Effector memory CD4-positive, alpha-beta T cell (primary cell): ENCODE measurements around the gene PTPRR.

Experiments used
- DNase-seq, 3 donors: peaks; one replicate each; pipeline ENCODE4 v3.0.0-alpha.2; 2020
- H3K27ac ChIP-seq: 2 replicates; pipeline ENCODE4 v1.7.0; 2013; ENCODE audit warnings: mild to moderate bottlenecking, low read length, moderate library complexity; ENCODE audit not compliant: insufficient read depth, poor library complexity, severe bottlenecking
- H3K27me3 ChIP-seq: replicated peaks from 2 replicates; pipeline ENCODE4 v1.7.0; 2013; ENCODE audit warnings: mild to moderate bottlenecking, low read length; ENCODE audit not compliant: insufficient read depth, control insufficient read depth, poor library complexity, severe bottlenecking
- H3K36me3 ChIP-seq: 2 replicates; pipeline ENCODE4 v1.7.0; 2013; ENCODE audit warnings: mild to moderate bottlenecking, low read length, moderate library complexity; ENCODE audit not compliant: control insufficient read depth, insufficient read depth
- H3K4me1 ChIP-seq: 2 replicates; pipeline ENCODE4 v1.7.0; 2013; ENCODE audit warnings: low read length, mild to moderate bottlenecking; ENCODE audit not compliant: control insufficient read depth, insufficient read depth, poor library complexity, severe bottlenecking
- H3K4me3 ChIP-seq: 2 replicates; pipeline ENCODE4 v1.7.0; 2013; ENCODE audit warnings: low read length, low read depth, mild to moderate bottlenecking; ENCODE audit not compliant: insufficient read depth, poor library complexity, severe bottlenecking
- H3K9me3 ChIP-seq: 2 replicates; pipeline ENCODE4 v1.7.0; 2013; ENCODE audit warnings: mild to moderate bottlenecking, low read length, moderate library complexity; ENCODE audit not compliant: control insufficient read depth

Gene PTPRR

DNA sequence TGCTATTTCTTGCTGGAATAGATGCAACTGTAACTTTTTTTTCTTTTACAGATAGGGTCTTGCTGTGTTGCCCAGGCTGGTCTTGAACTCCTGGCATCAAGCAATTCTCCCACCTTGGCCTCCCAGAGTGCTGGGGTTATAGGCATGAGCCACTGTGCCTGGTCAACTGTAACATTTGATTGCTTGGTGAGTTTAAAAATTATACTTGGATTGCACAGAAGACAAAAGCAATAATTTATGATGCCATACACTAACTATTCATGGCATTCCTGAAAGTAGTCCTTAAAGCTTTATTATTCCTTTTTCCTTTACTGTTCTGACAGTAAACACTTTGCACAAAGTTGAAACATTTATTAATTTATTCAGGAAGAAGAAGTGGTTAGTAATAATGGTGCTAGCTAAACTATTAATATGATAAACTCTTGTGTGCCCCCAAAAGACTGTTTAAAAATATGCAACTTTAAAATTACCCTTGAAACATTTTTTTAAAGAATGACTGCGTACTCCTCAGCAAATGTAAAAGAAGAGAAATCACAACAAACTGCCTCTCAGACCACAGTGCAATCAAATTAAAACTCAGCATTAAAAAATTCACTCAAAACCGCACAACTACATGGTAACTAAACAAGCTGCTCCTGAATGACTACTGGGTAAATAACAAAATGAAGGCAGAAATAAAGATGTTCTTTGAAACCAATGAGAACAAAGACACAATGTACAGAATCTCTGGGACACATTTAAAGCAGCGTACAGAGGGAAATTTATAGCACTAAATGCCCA lies 291.6 kb downstream of the PTPRR start:
- H3K36me3 ChIP-seq = no peaks in the 10 kb centered on the region
- no peaks in the 10 kb centered on the region for H3K4me1 ChIP-seq
- no peaks in the 10 kb centered on the region for H3K9me3 ChIP-seq
- no peak overlapping the region for H3K4me3 ChIP-seq
- no peaks in the 10 kb centered on the region for H3K27me3 ChIP-seq
- DNase-seq = no peak
- no peak overlapping the region for H3K27ac ChIP-seq

DNA sequence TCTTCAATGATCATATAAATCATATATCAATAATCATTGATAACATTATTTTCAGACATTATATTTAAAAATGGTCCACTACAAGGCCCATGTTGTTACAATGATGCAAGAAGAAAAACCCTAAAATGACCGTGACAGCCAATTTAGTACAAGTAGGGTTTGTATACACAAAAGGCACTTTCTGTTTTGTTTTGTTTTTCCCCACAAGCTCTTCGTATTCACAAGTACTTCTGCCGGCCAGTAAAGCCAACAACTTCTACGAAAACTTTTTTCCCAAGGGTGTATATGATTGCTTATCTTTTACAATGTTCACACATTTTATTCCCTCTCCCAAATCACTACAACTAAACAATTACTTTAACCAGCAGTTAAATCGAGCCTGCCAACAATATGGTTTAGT lies 292.9 kb downstream of the PTPRR start:
- H3K27ac ChIP-seq = no peak overlapping the region
- H3K4me3 ChIP-seq = no peak overlapping the region
- H3K4me1 ChIP-seq = no peaks in the 10 kb centered on the region
- H3K27me3 ChIP-seq = no peaks in the 10 kb centered on the region
- H3K9me3 ChIP-seq = no peaks in the 10 kb centered on the region
- no peak for DNase-seq
- H3K36me3 ChIP-seq = no peaks in the 10 kb centered on the region

GRCh38 chr12:70626180-70626579 lies 294.4 kb downstream of the PTPRR start:
- Histone ChIP-seq H3K36me3 (no peaks in the 10 kb centered on the region), H3K4me1 (no peaks in the 10 kb centered on the region), H3K27ac (no peak overlapping the region), H3K9me3 (no peaks in the 10 kb centered on the region), H3K27me3 (no peaks in the 10 kb centered on the region), H3K4me3 (no peak overlapping the region)
- no peak for DNase-seq

GRCh38 chr12:70619471-70620152 lies 300.9 kb downstream of the PTPRR start:
- no peaks in the 10 kb centered on the region for H3K27me3 ChIP-seq
- H3K27ac ChIP-seq = no peak overlapping the region
- H3K36me3 ChIP-seq = no peaks in the 10 kb centered on the region
- no peaks in the 10 kb centered on the region for H3K9me3 ChIP-seq
- H3K4me3 ChIP-seq = no peak overlapping the region
- no peaks in the 10 kb centered on the region for H3K4me1 ChIP-seq
- DNase-seq = no peak

DNA sequence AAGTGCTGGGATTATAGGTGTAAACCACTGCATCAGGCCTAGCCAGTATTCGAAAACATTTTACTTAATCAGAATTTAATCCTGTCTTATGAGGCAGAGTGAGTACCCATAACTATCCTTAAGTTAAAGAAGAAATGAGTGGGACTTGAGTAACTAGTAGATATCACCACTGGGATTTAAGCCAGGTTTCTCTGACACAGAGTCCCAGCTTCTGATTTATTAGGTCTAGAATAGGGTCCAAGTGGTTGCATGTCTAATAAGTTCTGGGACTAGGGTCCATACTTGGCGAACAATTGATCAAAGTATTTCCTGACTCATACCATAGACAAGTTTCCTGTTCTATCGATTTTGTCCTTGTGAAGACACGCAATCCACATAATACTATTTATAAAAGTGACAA lies 302.2 kb downstream of the PTPRR start:
- no peak overlapping the region for H3K27ac ChIP-seq
- H3K27me3 ChIP-seq = no peaks in the 10 kb centered on the region
- DNase-seq = no peak
- no peaks in the 10 kb centered on the region for H3K9me3 ChIP-seq
- H3K36me3 ChIP-seq = no peaks in the 10 kb centered on the region
- no peak overlapping the region for H3K4me3 ChIP-seq
- H3K4me1 ChIP-seq = no peaks in the 10 kb centered on the region

- no peaks in the 10 kb centered on the region for H3K9me3 ChIP-seq
- H3K4me1 ChIP-seq = no peaks in the 10 kb centered on the region
- H3K4me3 ChIP-seq = no peak overlapping the region
- H3K27me3 ChIP-seq = no peaks in the 10 kb centered on the region
- DNase-seq = no peak
- H3K36me3 ChIP-seq = no peaks in the 10 kb centered on the region
- no peak overlapping the region for H3K27ac ChIP-seq
These were observed 303.1 kb downstream of the PTPRR start for GRCh38 chr12:70617450-70617849.

DNA sequence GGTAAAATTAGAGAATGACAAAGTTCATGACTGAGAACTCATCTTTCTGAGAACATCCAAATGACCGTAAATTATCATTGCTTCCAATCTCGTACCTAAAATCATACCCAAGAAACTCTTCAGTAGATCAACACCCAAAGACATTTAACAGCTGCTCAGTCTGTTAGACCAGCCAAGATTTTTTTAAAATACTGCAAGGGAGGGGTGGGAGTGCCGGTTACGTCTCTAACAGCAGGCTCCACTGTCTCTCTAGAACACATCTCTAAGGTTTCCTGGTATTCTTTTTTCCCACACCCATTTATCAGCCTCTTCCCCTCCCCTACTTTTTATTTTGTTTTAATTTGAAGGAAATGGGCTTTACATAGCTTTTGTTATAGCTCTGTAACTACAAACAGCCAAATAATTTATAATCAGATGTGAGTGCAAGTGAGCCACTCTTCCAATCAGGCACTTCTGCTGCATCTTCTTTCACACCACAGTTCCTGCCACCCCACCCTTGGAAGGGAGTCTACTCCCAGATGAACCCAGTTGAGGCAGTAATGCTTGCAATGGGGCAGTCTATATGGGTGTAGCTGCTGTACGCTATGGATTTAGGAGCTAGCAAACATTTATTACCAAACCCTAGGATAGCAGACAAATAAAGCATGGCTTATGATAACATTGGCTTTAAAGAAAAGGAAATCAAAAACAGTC lies 305.2 kb downstream of the PTPRR start:
- H3K36me3 ChIP-seq = no peaks in the 10 kb centered on the region
- H3K4me3 ChIP-seq = no peak overlapping the region
- no peaks in the 10 kb centered on the region for H3K27me3 ChIP-seq
- no peak for DNase-seq
- H3K9me3 ChIP-seq = no peaks in the 10 kb centered on the region
- no peak overlapping the region for H3K27ac ChIP-seq
- no peaks in the 10 kb centered on the region for H3K4me1 ChIP-seq

- H3K4me3 ChIP-seq = no peak overlapping the region
- no peaks in the 10 kb centered on the region for H3K36me3 ChIP-seq
- no peak overlapping the region for H3K27ac ChIP-seq
- peaks cover 7% of the 10 kb centered on the region for H3K27me3 ChIP-seq
- no peaks in the 10 kb centered on the region for H3K4me1 ChIP-seq
- no peaks in the 10 kb centered on the region for H3K9me3 ChIP-seq
- no peak for DNase-seq
These were observed 310.6 kb downstream of the PTPRR start for GRCh38 chr12:70609739-70610491.

- H3K36me3 ChIP-seq = no peaks in the 10 kb centered on the region
- no peak for DNase-seq
These were observed 311.3 kb downstream of the PTPRR start for GRCh38 chr12:70609203-70609602.

More at GRCh38 chr12:70609203-70609602, 311.3 kb downstream of the PTPRR start:
- no peaks in the 10 kb centered on the region for H3K9me3 ChIP-seq
- H3K27ac ChIP-seq = no peak overlapping the region
- no peaks in the 10 kb centered on the region for H3K4me1 ChIP-seq
- peaks cover 7% of the 10 kb centered on the region for H3K27me3 ChIP-seq
- no peak overlapping the region for H3K4me3 ChIP-seq
